GM10266 (cell line): ENCODE results near the gene NAV3.

ENCODE experiments used
- DNase-seq: peaks from one replicate; pipeline ENCODE4 v3.0.0; 2012; ENCODE audit errors: extremely low spot score
- TF ChIP-seq, protein P1 (sequence below): IDR thresholded peaks from 2 replicates; pipeline ENCODE4 v1.5.1; 2012; ENCODE audit warnings: mild to moderate bottlenecking, low read depth; ENCODE audit not compliant: control insufficient read depth, insufficient read depth; ENCODE audit errors: missing control alignments

The NAV3 gene

DNA sequence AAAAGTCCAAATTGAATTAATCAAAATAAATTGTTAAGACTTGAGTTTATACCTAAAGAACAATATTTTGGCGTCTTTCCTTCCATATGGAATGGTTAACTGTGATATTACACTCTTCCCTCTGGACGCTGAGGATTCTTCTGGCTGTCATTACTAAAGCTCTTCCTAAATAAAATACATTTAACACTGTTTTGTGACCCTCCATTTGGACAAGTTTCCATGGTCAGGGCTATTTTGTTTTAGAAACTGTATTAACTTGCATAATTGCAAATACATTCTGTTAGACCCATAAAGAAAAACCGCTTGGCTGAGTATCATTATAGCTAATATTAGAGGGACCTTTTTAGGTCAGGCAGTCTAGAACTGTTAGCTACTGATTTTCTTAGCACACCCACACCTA lies 87.4 kb downstream of the NAV3 start:
- DNase-seq, result no peak
- TF ChIP-seq, protein P1, sequence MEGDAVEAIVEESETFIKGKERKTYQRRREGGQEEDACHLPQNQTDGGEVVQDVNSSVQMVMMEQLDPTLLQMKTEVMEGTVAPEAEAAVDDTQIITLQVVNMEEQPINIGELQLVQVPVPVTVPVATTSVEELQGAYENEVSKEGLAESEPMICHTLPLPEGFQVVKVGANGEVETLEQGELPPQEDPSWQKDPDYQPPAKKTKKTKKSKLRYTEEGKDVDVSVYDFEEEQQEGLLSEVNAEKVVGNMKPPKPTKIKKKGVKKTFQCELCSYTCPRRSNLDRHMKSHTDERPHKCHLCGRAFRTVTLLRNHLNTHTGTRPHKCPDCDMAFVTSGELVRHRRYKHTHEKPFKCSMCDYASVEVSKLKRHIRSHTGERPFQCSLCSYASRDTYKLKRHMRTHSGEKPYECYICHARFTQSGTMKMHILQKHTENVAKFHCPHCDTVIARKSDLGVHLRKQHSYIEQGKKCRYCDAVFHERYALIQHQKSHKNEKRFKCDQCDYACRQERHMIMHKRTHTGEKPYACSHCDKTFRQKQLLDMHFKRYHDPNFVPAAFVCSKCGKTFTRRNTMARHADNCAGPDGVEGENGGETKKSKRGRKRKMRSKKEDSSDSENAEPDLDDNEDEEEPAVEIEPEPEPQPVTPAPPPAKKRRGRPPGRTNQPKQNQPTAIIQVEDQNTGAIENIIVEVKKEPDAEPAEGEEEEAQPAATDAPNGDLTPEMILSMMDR, result no peak

DNA sequence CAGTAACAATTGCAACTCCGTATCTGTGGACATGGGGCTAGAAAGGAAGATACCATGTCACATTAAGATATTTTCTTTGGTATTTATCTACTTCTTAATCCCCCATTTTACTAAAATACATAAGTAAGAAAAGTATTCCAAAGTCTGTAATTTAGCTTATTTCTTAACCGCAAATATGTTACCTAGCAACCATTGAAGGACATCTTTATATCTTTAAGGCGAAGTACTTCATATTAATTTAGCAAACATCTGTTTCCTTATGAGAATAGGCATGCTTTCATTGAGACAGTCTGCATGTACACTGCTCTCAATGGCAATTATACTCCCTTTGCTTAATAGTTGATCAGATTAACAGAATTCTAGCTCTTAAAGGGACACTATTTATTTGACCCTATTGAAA lies 88.8 kb downstream of the NAV3 start:
- TF ChIP-seq, protein P1, result no peak
- DNase-seq, result no peak

DNA sequence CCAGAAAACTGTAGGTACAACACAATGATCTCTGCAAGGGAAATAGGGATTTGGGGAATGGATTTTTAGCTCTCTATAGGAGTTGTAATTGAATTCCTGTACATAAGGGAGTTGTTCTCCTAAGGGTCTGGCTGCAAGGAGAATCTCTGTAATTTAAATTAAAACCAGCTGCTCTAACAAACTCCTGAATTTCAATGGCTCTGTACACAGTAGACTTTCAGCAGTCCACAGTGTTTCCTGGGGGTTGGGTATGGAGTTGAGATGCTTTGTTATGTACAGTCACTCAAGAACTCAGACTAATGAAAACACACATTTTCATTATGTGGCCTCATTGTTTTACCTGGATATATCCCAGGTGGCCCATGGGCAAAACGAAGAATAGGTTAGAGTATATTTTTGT lies 93.2 kb downstream of the NAV3 start:
- DNase-seq, result no peak
- TF ChIP-seq, protein P1, result no peak

DNA sequence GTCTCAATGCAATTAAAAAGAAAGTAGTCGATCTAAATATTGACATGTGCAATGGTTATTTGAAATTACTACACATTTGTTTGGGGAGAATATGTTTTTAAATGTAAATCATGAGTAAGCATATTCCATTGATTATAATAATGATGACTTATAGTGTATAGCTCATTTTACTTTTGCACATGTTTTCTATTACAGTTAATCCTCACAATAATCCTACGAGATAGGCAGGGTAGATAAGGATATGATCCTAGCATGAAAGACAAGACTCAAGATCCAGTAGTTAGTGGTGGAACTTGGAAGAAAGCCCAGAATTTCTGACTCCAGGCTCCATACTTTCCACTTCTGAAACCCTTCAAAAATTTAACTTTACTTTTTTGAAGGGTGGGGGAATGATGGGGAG lies 94.0 kb downstream of the NAV3 start:
- no peak for DNase-seq
- TF ChIP-seq, protein P1, result no peak

DNA sequence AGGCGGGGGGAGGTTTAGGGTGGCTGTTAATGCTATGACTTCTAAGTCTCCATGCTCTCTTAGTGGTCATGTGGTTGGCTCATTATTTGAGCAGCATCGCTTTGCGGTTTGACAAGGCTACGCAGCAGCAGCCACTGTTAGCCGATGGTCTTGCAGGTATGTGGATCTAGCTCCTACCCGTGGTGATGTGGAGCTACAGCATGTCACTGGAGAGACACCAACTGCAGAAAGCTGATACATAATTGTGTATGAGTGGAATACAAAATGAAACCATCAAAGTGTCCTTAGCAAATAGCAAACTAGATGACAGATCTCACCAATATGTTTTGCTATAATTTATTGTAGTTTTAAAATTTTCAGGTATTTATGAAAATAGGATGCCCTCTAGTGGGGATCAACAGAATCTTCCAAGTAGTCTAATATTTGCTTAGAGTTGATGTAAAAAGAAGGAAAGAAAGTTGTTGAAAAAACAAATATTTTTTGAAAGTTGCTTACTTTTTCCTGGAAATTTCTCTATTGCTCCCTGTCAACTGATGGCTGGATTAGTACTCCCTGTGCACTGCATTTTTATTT lies 94.9 kb downstream of the NAV3 start:
- TF ChIP-seq, protein P1, result peak; percentile 81
- peak; percentile 39 for DNase-seq

DNA sequence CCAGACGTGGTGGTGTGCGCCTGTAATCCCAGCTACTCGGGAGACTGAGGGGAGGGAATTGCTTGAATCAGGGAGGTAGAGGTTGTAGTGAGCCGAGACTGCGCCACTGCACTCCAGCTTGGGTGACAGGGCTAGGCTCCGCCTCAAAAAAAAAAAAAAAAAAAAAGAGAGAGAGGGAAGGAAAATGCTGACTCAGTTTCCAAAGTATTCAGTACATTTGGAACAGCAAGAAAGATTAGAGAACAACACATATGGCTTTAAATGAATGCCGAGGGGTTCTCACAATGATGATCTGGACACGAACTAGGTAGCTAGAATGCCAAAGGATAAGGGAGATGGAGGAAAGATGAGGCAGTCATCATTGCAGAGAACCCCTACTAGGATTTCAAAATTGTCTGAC lies 97.4 kb downstream of the NAV3 start:
- TF ChIP-seq, protein P1, result no peak
- no peak for DNase-seq

DNA sequence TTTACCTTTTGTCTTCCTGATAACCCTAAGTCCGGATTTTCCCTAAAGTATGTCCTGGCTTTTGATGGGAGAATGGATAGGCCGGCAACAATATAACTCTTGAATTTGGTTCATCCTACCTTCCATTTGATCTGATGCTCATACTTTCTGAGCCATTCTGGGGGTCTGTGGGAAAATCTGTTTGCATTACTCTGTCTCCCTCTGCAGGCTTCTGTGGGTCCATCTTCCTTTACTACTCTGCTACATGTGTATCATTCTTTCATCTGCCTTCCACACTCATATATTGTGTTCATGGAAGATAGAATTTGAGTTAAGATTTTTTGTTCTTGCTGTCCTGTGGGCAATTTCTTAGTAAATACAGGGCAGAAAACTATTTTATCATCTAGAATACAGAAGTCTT lies 101.5 kb downstream of the NAV3 start:
- TF ChIP-seq, protein P1, result no peak
- no peak for DNase-seq
